Stimulated activated CD4-positive, alpha-beta T cell treated with anti-CD3 and anti-CD28 coated beads, Interleukin-4, amount 100 ng/mL, for 48 hours (primary cell): ENCODE results near the gene EML5.
A peak's percentile ranks its signal among the peaks of the same experiment; 100 is the strongest.
"Not testable (repeated sequence)": the region's sequence is repeated elsewhere in the genome, so short reads cannot be mapped to it uniquely, and the experiment has no call there.

Source experiments
- DNase-seq, 2 donors: peaks; one replicate each; pipeline ENCODE4 v3.0.0-alpha.2; 2020; ENCODE audit warnings: low read depth in 2 of 2

The EML5 gene

GRCh38 chr14:88802596-88802995 lies 9.8 kb upstream of the EML5 start:
- no peak for DNase-seq

- DNase-seq, result no peak
These were observed 6.8 kb upstream of the EML5 start for GRCh38 chr14:88799522-88799921.

- no peak for DNase-seq
These were observed 5.4 kb upstream of the EML5 start for GRCh38 chr14:88798156-88798555.

GRCh38 chr14:88793259-88793625 lies 489 bp upstream of the EML5 start:
- no peak for DNase-seq

- peak; percentile 9 to 15 for DNase-seq
These were observed 902 bp downstream of the EML5 start for GRCh38 chr14:88791629-88792472.

- DNase-seq, result no peak
These were observed 1.5 kb downstream of the EML5 start for GRCh38 chr14:88791252-88791621.

- DNase-seq, result no peak
These were observed 2.1 kb downstream of the EML5 start for GRCh38 chr14:88790501-88791251.

- DNase-seq, result not testable (repeated sequence)
These were observed 3.2 kb downstream of the EML5 start for GRCh38 chr14:88789573-88789972.

GRCh38 chr14:88786715-88787114 lies 6.0 kb downstream of the EML5 start:
- no peak for DNase-seq

GRCh38 chr14:88785911-88786310 lies 6.8 kb downstream of the EML5 start:
- no peak for DNase-seq

- DNase-seq, result no peak
These were observed 17.2 kb downstream of the EML5 start for GRCh38 chr14:88775532-88775931.

- no peak for DNase-seq
These were observed 22.0 kb downstream of the EML5 start for GRCh38 chr14:88770736-88771135.

GRCh38 chr14:88765130-88765529 lies 27.6 kb downstream of the EML5 start:
- no peak for DNase-seq

- DNase-seq, result no peak
These were observed 38.9 kb downstream of the EML5 start for GRCh38 chr14:88753873-88754272.

- no peak for DNase-seq
These were observed 41.8 kb downstream of the EML5 start for GRCh38 chr14:88750945-88751344.

GRCh38 chr14:88750413-88750812 lies 42.3 kb downstream of the EML5 start:
- no peak for DNase-seq

- no peak for DNase-seq
These were observed 43.6 kb downstream of the EML5 start for GRCh38 chr14:88749139-88749538.

- DNase-seq, result no peak
These were observed 44.5 kb downstream of the EML5 start for GRCh38 chr14:88748288-88748687.

GRCh38 chr14:88746052-88746451 lies 46.7 kb downstream of the EML5 start:
- no peak for DNase-seq

- DNase-seq, result no peak
These were observed 55.5 kb downstream of the EML5 start for GRCh38 chr14:88737245-88737644.

GRCh38 chr14:88733121-88733520 lies 59.6 kb downstream of the EML5 start:
- DNase-seq, result no peak

- no peak for DNase-seq
These were observed 63.6 kb downstream of the EML5 start for GRCh38 chr14:88729159-88729558.

GRCh38 chr14:88727057-88727456 lies 65.7 kb downstream of the EML5 start:
- DNase-seq, result no peak
